ENCODE data around the gene CCDC33.

CCDC33 gene

GRCh38 chr15:74233851-74234597 lies 2.1 kb upstream of the CCDC33 start:
- no peaks in the 10 kb centered on the region for H3K36me3 ChIP-seq

GRCh38 chr15:74234598-74234875 lies 1.6 kb upstream of the CCDC33 start:
- no peak for DNase-seq
- Histone ChIP-seq H3K27ac (no peak overlapping the region), H3K9me3 (no peaks in the 10 kb centered on the region), H3K4me1 (peaks cover 0 to 7% (median 4%) of the 10 kb centered on the region in 4 donors), H3K27me3 (peaks cover 0 to 9% of the 10 kb centered on the region in 2 donors), H3K36me3 (no peaks in the 10 kb centered on the region), H3K4me3 (no peak overlapping the region)
- TF ChIP-seq CTCF (IDR thresholded peaks at IDR 0.05), result no peak
- intact Hi-C loops (cut with DNase I; ENCODE audit: low total_unique reads), result no loop called here

More at GRCh38 chr15:74233851-74234597, 2.1 kb upstream of the CCDC33 start:
- H3K4me1 ChIP-seq, result peaks cover 0 to 2% (median 0%) of the 10 kb centered on the region in 4 donors
- H3K9me3 ChIP-seq, result no peaks in the 10 kb centered on the region
- H3K27me3 ChIP-seq, result peaks cover 0 to 14% of the 10 kb centered on the region in 2 donors
- TF ChIP-seq CTCF (IDR thresholded peaks at IDR 0.05), result no peak
- H3K4me3 ChIP-seq, result no peak overlapping the region
- no peak for DNase-seq
- intact Hi-C loops (cut with DNase I; ENCODE audit: low total_unique reads), result no loop called here
- no peak overlapping the region for H3K27ac ChIP-seq

GRCh38 chr15:74239051-74239705 lies 3.1 kb downstream of the CCDC33 start:
- Histone ChIP-seq H3K36me3 (no peaks in the 10 kb centered on the region), H3K4me1 (peaks cover 0 to 42% (median 30%) of the 10 kb centered on the region in 4 donors), H3K27me3 (no peaks in the 10 kb centered on the region), H3K9me3 (no peaks in the 10 kb centered on the region), H3K27ac (peak overlapping the region; percentile 5 to 25), H3K4me3 (no peak overlapping the region)
- intact Hi-C loops (cut with DNase I; ENCODE audit: low total_unique reads), result no loop called here
- DNase-seq, result no peak
- TF ChIP-seq CTCF (IDR thresholded peaks at IDR 0.05), result no peak

- Histone ChIP-seq H3K9me3 (no peaks in the 10 kb centered on the region), H3K4me3 (no peak overlapping the region), H3K4me1 (peaks cover 0 to 43% (median 31%) of the 10 kb centered on the region in 4 donors), H3K27ac (peak overlapping the region; percentile 8 to 11), H3K27me3 (peaks cover 0 to 6% of the 10 kb centered on the region in 2 donors), H3K36me3 (no peaks in the 10 kb centered on the region)
- intact Hi-C loops (cut with DNase I; ENCODE audit: low total_unique reads), result no loop called here
- DNase-seq, result peak; percentile 73 to 92
- peak; percentile 47 to 48 for TF ChIP-seq CTCF (IDR thresholded peaks at IDR 0.05)
These were observed 4.0 kb downstream of the CCDC33 start for GRCh38 chr15:74240002-74240568.

GRCh38 chr15:74240897-74241614 lies 4.9 kb downstream of the CCDC33 start:
- Histone ChIP-seq H3K9me3 (no peaks in the 10 kb centered on the region), H3K4me1 (peaks cover 0 to 51% (median 38%) of the 10 kb centered on the region in 4 donors), H3K27ac (peak overlapping the region; percentile 8 to 11), H3K36me3 (no peaks in the 10 kb centered on the region), H3K27me3 (peaks cover 0 to 13% of the 10 kb centered on the region in 2 donors), H3K4me3 (no peak overlapping the region)
- DNase-seq, result no peak
- intact Hi-C loops (cut with DNase I; ENCODE audit: low total_unique reads), result no loop called here
- no peak for TF ChIP-seq CTCF (IDR thresholded peaks at IDR 0.05)

All from tibial artery (tissue), 4 donors.